GM13977 (cell line): Measurements from ENCODE around the gene RHOV.

Experiments used
- DNase-seq: peaks from one replicate; pipeline ENCODE4 v3.0.0; 2012; ENCODE audit warnings: low spot score
- in situ Hi-C: fragments of 300-500 bp; cut with MboI; formaldehyde crosslinking; loops from one replicate; pipeline ENCODE4 v1.12.0; 2022; ENCODE audit warnings: low sequenced_read_pairs, low pct_unique_long_range_greater_than_20kb, mixed read lengths, inconsistent platforms; ENCODE audit not compliant: unreplicated experiment
- TF ChIP-seq, protein P1 (sequence below): IDR thresholded peaks from 2 replicates; pipeline ENCODE4 v1.5.1; 2012; ENCODE audit warnings: mild to moderate bottlenecking, control low read depth; ENCODE audit not compliant: insufficient read depth; ENCODE audit errors: extremely low read depth, missing control alignments

Gene RHOV, protein sequence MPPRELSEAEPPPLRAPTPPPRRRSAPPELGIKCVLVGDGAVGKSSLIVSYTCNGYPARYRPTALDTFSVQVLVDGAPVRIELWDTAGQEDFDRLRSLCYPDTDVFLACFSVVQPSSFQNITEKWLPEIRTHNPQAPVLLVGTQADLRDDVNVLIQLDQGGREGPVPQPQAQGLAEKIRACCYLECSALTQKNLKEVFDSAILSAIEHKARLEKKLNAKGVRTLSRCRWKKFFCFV

DNA sequence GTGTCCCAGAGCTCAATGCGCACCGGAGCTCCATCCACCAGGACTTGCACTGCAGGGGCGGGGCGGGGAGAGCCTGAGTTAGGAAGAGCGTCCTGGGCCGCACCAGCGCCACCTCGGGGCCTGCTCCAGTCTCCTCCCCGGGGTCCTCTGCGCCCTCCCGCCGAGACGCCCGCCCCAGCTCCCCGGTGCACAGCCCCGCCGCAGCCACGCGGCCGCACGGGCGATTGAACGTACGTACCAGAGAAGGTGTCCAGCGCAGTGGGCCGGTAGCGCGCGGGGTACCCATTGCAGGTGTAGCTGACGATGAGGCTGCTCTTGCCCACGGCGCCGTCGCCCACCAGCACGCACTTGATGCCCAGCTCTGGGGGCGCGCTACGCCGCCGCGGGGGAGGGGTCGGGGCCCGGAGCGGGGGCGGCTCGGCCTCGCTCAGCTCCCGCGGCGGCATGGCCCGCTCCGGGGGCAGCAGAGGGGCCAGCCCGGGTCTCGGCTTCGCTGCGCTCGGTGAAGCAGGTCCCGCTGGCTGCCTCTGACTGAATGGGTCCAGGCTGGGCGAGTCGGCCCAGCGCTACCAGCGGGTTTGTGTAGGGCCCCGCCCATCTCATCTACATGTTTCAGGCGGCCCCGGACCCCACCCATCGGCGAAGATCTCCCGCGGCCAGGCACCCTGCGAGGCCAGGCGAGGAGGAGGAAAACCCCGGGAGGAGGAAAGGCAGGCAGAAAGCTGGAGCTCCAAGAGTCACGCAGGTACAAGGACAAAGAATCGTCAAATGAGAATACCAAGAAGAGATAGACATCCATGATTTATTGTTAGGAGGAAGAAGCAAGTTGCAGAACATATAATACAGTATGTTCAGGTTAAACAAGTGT is at the start of gene RHOV:
RHOV (minus strand) TSS at position 541 of the 868 bp plus-strand sequence; CDS start at position 446, 95 bp downstream.
- DNase-seq: peak; percentile 84
- TF ChIP-seq, protein P1, sequence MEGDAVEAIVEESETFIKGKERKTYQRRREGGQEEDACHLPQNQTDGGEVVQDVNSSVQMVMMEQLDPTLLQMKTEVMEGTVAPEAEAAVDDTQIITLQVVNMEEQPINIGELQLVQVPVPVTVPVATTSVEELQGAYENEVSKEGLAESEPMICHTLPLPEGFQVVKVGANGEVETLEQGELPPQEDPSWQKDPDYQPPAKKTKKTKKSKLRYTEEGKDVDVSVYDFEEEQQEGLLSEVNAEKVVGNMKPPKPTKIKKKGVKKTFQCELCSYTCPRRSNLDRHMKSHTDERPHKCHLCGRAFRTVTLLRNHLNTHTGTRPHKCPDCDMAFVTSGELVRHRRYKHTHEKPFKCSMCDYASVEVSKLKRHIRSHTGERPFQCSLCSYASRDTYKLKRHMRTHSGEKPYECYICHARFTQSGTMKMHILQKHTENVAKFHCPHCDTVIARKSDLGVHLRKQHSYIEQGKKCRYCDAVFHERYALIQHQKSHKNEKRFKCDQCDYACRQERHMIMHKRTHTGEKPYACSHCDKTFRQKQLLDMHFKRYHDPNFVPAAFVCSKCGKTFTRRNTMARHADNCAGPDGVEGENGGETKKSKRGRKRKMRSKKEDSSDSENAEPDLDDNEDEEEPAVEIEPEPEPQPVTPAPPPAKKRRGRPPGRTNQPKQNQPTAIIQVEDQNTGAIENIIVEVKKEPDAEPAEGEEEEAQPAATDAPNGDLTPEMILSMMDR: peak; percentile 71
- in situ Hi-C loops: no loop called here

GRCh38 chr15:40923551-40923950 is 49.5 kb upstream of the RHOV start:
- no peak for DNase-seq
- TF ChIP-seq, protein P1: no peak
- in situ Hi-C loops: no loop called here

GRCh38 chr15:40922608-40923005 is 48.6 kb upstream of the RHOV start:
- TF ChIP-seq, protein P1: no peak
- in situ Hi-C loops: no loop called here
- DNase-seq: no peak

- in situ Hi-C loops: no loop called here
- TF ChIP-seq, protein P1: no peak
- DNase-seq: no peak
Observed at GRCh38 chr15:40921949-40922607, 48.0 kb upstream of the RHOV start.

DNA sequence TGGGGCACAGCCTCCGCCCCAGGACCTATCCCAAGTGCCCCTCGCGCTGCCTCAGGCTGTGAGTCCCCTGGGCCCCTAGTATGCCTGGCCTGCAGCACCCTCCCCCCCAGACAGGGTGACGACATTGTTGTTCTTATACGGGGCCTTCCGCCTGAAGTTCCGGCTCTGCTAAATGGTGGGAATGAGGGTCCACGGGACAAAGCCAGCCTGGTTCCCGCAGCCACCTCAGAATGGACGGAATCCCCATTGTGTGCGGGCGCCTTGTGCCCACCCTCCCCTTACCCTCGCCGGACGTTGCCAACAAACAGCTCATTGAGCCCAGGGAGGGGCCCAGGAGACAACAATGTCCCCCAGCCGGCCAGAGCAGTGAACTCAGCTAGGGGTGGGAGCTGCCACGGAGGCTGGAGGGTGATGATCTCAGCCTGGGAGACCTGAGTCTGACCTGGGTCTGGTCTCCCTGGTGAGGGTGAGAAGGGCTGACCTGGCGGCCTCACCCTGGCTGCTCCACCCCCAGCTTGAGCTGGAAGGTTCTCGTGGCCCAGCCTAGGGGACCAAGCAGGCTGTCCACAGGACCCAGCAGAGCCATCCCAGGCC is 44.9 kb upstream of the RHOV start:
- in situ Hi-C loops: no loop called here
- TF ChIP-seq, protein P1: no peak
- no peak for DNase-seq

- in situ Hi-C loops: no loop called here
- DNase-seq: no peak
- TF ChIP-seq, protein P1: no peak
Observed at GRCh38 chr15:40918146-40918798, 44.2 kb upstream of the RHOV start.
